Activated naive CD4-positive, alpha-beta T cell (primary cell): ENCODE measurements around the gene KDM6B.
A peak's percentile ranks its signal among the peaks of the same experiment; 100 is the strongest.
"Not testable (repeated sequence)": the region's sequence is repeated elsewhere in the genome, so short reads cannot be mapped to it uniquely, and the experiment has no call there.

Experiments used
- DNase-seq, 4 experiments: peaks; one replicate each; lab custom pipeline; 2025; lab: John Stamatoyannopoulos, UW

KDM6B gene

GRCh38 chr17:7852262-7852670, 18.2 kb downstream of the KDM6B start:
- DNase-seq, result no peak

GRCh38 chr17:7852919-7853690, 19.1 kb downstream of the KDM6B start:
- no peak for DNase-seq

- DNase-seq, result no peak
Observed at GRCh38 chr17:7853691-7854038, 19.6 kb downstream of the KDM6B start.

- no peak for DNase-seq
Observed at GRCh38 chr17:7854078-7854777, 20.2 kb downstream of the KDM6B start.

GRCh38 chr17:7854851-7855659, 21.0 kb downstream of the KDM6B start, which contains the start of gene TMEM88:
TMEM88 (plus strand) TSS chr17:7855066; CDS start chr17:7855075, 9 bp downstream.
- no peak for DNase-seq

- DNase-seq, result no peak
Observed at GRCh38 chr17:7855660-7856010, 21.6 kb downstream of the KDM6B start.

GRCh38 chr17:7856011-7856810, 22.2 kb downstream of the KDM6B start:
- no peak for DNase-seq

GRCh38 chr17:7856811-7857712, 23.0 kb downstream of the KDM6B start, which contains the start of gene NAA38:
NAA38 (minus strand) TSS chr17:7857559; CDS start chr17:7857463, 96 bp downstream.
- DNase-seq, result peak; percentile 75 to 90 (median 81)

GRCh38 chr17:7857713-7858521, 23.9 kb downstream of the KDM6B start, which contains the start of gene CYB5D1:
CYB5D1 (plus strand) TSS chr17:7858003; CDS start chr17:7858135, 132 bp downstream.
- DNase-seq, result peak; percentile 64 to 77 (median 70)

GRCh38 chr17:7858522-7858810, 24.4 kb downstream of the KDM6B start:
- no peak for DNase-seq

GRCh38 chr17:7859028-7859427, 25.0 kb downstream of the KDM6B start:
- no peak for DNase-seq

- no peak for DNase-seq
Observed at GRCh38 chr17:7862692-7863437, 28.8 kb downstream of the KDM6B start.

GRCh38 chr17:7864384-7864783, 30.4 kb downstream of the KDM6B start:
- not testable (repeated sequence) for DNase-seq

GRCh38 chr17:7864995-7865650, 31.1 kb downstream of the KDM6B start:
- no peak for DNase-seq

GRCh38 chr17:7867881-7868329, 33.9 kb downstream of the KDM6B start:
- no peak for DNase-seq

- DNase-seq, result no peak
Observed at GRCh38 chr17:7873051-7873450, 39.0 kb downstream of the KDM6B start.

GRCh38 chr17:7875804-7876370, 41.9 kb downstream of the KDM6B start:
- no peak for DNase-seq

- DNase-seq, result no peak
Observed at GRCh38 chr17:7878234-7878633, 44.2 kb downstream of the KDM6B start.
